GM12864 (cell line): Measurements from ENCODE around the gene SEMA4C.

Experiments
- DNase-seq: peaks from one replicate; pipeline ENCODE4 v3.0.0-alpha.2; 2011; ENCODE audit warnings: low read depth
- H3K4me3 ChIP-seq: 2 replicates; pipeline ENCODE4 v1.5.1; 2011; ENCODE audit warnings: mild to moderate bottlenecking, low read depth, low read length, control low read depth
- TF ChIP-seq, protein P1 (sequence below): IDR thresholded peaks from 2 replicates; pipeline ENCODE4 v1.5.1; 2011; ENCODE audit warnings: low read depth, mild to moderate bottlenecking, moderate library complexity, low read length, control low read depth, inconsistent platforms; ENCODE audit errors: missing control alignments

The SEMA4C gene

DNA sequence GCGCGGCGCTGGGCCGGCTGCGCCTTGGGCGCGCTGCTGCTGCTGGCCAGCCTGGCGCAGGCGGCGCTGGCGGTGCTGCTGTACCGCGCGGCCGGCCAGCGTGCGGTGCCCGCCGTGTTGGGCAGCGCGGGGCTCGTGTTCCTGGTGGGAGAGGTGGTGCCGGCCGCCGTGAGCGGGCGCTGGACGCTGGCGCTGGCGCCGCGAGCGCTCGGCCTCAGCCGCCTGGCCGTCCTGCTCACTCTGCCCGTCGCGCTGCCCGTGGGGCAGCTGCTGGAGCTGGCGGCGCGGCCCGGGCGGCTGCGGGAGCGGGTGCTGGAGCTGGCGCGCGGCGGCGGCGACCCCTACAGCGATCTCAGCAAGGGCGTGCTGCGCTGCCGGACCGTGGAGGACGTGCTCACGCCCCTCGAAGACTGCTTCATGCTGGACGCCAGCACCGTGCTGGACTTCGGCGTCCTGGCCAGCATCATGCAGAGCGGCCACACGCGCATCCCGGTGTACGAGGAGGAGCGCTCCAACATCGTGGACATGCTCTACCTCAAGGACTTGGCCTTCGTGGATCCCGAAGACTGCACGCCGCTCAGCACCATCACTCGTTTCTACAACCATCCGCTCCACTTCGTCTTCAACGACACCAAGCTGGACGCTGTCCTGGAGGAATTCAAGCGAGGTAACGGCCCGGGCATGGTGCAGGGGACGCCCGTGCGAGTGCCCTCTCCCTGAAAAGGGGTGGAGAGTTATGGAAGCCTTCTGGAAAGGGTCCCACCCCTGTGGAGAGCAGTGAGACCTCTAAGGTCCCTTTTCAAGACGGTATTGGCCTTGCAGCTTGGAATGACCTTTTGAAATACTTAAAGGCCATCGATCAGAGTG lies 52.8 kb downstream of the SEMA4C start:
- TF ChIP-seq, protein P1, sequence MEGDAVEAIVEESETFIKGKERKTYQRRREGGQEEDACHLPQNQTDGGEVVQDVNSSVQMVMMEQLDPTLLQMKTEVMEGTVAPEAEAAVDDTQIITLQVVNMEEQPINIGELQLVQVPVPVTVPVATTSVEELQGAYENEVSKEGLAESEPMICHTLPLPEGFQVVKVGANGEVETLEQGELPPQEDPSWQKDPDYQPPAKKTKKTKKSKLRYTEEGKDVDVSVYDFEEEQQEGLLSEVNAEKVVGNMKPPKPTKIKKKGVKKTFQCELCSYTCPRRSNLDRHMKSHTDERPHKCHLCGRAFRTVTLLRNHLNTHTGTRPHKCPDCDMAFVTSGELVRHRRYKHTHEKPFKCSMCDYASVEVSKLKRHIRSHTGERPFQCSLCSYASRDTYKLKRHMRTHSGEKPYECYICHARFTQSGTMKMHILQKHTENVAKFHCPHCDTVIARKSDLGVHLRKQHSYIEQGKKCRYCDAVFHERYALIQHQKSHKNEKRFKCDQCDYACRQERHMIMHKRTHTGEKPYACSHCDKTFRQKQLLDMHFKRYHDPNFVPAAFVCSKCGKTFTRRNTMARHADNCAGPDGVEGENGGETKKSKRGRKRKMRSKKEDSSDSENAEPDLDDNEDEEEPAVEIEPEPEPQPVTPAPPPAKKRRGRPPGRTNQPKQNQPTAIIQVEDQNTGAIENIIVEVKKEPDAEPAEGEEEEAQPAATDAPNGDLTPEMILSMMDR = no peak
- DNase-seq = no peak
- H3K4me3 ChIP-seq = peak overlapping the region; percentile 74

GRCh38 chr2:96816127-96816835 lies 53.6 kb downstream of the SEMA4C start, which contains the start of gene CNNM3:
Gene CNNM3 (plus strand): TSS chr2:96816268. CDS start chr2:96816278, 10 bp downstream.
- DNase-seq = peak; percentile 62
- TF ChIP-seq, protein P1 = peak; percentile 54
- peak within 1 kb of the TSS; percentile 74 for H3K4me3 ChIP-seq

- DNase-seq = no peak
- TF ChIP-seq, protein P1 = no peak
- H3K4me3 ChIP-seq = peak overlapping the region; percentile 74
Measured at GRCh38 chr2:96815326-96816126, 54.4 kb downstream of the SEMA4C start.

DNA sequence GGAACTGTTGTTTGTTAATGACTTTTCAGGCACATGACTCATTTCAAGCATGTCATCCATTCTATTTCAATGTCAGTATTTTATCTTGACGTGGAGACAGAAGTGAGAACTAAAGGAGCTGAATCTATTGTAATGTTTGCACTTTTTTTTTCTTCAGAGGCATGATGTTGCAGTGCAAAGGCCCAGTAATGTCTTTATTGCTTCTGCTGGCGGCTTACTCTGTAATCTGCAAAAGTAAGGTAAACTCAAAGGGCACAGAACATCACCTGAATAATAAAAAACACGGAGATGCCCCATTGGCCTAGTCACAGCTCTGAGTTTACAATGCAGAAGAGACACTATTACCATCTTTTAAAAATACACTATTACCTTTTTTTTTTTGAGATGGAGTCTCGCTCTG lies 56.2 kb downstream of the SEMA4C start:
- no peak for DNase-seq
- TF ChIP-seq, protein P1 = no peak
- no peak overlapping the region for H3K4me3 ChIP-seq

- no peak overlapping the region for H3K4me3 ChIP-seq
- no peak for DNase-seq
- TF ChIP-seq, protein P1 = no peak
Measured at GRCh38 chr2:96811917-96812316, 58.0 kb downstream of the SEMA4C start.

DNA sequence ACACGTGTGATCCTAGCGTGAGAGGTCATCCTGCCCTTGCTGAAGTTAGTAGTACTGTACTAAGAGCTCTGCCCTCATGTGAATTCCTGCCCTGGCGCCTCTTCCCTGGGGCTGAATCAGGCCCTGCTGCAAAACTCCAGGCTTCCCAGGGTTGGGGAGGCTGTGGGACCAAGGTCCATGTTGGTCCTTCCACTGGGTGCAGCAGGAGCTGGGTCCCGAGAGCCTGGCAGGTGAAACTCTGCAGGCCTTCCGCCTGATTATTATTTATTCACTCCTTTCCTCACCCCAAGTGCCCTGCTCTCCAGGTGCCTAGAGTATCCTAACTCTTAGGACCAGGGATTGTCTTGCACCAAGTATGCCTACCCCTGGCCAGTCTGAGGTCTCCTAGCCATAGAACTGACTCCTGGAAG lies 59.1 kb downstream of the SEMA4C start:
- TF ChIP-seq, protein P1 = no peak
- DNase-seq = no peak
- no peak overlapping the region for H3K4me3 ChIP-seq
